OCI-M2 (cell line): ENCODE data around the gene ZNF708.
"Not testable (repeated sequence)": the region's sequence is repeated elsewhere in the genome, so short reads cannot be mapped to it uniquely, and the experiment has no call there.

Experiments
- DNase-seq: peaks from one replicate; lab custom pipeline; 2025; ENCODE audit not compliant: unreplicated experiment; lab: John Stamatoyannopoulos, UW

Gene ZNF708

GRCh38 chr19:21328885-21329605 lies at the start of gene ZNF708:
TSS of gene ZNF708 (minus strand) at chr19:21329410. CDS start at chr19:21329212, 198 bp downstream.
- DNase-seq: peak; percentile 67

DNA sequence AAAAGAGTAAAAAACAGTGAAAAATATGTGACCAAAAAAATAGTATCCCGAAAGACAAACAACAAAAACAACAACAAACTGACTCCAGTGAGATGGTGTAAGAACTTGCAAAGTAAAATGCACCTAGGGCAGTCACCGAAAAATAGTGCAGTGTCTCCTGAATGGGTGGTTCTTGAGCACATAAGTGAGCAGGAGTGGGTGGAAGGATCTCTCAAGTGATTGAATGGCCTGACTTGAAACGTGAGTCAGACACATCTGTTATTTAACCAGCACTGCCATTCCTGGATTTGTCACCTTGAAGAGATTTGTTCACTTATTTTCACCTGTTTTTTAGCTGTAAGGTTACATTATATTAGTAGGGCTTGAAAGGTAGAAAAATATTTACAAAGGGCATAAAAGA lies 33.1 kb upstream of the ZNF708 start:
- no peak for DNase-seq

DNA sequence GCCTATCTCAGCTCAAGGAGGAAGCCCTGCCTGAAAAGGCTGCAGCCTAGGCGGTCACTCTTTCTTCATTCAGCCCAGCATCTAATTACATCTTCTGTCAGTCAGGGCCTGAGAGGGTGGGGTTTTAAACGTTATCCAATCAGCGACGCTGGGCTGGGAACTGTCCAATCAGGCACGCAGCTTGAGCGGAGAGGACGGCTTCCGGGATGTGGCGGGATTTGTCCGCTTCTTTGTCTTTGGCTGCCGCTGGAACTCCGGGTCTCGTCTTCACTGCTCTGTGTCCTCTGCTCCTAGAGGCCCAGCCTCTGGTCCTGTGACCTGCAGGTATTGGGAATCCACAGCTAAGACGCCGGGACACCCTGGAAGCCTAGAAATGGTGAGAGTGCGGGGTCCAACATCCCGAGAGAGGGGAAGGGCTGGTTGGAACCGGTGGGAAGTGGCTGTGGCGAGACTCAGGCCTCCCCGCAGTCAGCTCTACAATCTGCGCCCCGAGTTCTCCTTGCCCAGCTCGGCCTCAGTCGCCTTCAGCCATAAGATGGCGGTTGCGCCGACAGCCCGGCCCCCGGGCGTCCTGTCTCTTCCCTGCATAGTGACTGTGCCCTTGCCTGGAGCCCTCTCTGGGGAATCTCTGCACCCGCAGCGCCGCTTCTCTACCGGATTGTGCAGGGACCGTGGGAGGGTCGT lies 29.7 kb upstream of the ZNF708 start, which contains the start of gene ZNF738:
TSS of gene ZNF738 (plus strand) at position 233 of the 684 bp plus-strand sequence. CDS start at position 374, 141 bp downstream.
- peak; percentile 63 for DNase-seq

DNA sequence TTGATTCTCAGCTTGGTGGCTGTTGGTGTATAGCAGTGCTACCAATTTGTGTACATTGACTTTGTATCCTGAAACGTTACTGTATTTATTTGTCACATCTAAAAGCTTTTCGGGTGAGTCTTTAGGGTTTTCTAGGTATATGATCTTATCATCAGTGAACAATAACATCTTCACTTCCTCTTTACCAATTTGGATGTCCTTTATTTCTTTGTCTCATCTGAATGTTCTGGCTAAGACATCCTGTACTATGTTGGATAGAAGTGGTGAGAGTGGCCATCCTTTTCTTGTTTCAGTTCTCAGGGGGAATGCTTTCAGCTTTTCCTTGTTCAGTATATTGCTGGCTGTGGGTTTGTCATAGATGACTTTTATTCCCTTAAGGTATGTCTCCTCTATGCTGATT lies 23.6 kb upstream of the ZNF708 start:
- no peak for DNase-seq

DNA sequence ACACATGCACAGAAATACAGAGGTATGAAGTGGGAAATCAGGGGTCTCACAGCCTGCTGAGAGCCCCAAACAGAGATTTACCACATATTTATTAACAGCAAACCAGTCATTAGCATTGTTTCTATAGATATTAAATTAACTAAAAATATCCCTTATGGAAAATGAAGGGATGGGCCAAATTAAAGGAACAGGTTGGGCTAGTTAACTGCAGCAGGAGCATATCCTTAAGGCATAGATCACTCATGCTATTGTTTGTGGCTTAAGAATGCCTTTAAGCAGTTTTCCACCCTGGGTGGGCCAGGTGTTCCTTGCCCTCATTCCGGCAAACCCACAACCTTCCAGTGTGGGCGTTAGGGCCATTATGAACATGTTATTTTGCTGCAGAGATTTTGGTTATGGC lies 15.6 kb upstream of the ZNF708 start:
- DNase-seq: not testable (repeated sequence)

DNA sequence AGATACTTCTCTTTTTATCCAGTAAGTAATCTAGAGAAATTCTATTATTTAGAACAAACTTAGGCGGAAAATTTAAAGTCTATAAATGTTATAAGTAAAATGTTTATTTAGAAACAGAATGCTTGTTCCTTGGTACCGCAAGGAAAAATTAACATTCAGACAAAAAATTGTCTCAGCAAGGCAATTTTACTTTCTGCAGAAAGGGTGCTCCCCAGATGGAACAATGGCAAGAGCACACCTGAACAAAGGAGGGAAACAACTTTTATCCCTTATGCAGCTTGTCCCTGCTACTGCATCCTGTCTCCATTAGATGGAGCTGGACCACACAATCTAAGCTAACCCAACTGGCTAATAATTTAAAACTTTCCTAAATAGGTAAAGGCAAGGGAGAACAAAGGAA lies 6.5 kb upstream of the ZNF708 start:
- no peak for DNase-seq

DNA sequence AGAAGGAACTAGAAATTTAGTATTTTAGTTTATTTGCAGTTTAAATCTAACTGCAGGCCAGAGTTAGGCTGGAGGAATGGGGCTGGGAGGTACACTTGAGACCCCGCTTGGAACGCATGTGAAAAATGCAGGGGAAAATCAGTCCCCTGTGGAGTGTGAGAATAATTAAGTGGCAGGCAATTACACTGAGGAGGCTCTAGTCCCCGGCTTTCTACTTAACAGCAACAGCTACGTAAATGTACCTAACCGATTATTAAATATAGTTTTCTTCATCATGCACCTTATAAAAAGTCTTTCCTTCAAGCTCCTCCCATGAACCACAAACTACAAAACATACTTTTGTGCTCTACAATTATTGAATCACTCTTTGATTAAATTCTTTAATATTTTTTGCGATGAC lies 804 bp downstream of the ZNF708 start:
- no peak for DNase-seq

DNA sequence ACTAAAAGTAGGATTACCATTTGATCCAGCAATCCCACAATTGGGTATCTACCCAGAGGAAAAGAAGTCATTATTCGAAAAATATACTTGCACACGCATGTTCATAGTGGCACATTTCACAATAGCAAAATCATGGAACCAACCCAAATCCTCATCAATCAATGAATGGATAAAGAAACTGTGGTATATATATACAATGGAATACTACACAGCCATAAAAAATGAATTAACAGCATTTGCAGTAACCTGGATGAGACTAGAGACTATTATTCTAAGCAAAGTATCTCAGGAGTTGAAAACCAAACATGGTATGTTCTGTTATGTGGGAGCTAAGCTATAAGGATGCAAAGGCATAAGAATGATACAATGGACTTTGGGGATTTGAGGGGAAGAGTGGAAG lies 3.0 kb downstream of the ZNF708 start:
- no peak for DNase-seq

- no peak for DNase-seq
These were observed 6.2 kb downstream of the ZNF708 start for GRCh38 chr19:21323000-21323399.

DNA sequence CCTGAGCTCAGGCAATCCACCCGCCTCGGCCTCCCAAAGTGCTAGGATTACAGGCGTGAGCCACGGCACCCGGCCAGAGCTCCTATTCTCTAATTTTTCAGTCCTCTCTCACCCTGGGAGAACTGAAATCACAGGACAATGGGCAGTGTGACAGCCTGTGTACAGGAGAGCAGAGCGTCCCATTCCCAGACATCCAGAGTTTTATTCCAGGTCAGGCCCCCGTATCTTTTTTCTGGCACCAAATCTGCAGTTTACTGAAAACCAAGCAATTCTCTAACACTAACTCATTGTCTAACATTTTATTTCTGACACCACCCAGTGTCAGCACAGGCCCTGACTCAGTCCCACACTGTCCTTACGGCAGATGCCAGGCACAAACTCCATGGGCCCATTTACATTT lies 6.7 kb downstream of the ZNF708 start:
- DNase-seq: no peak

GRCh38 chr19:21321996-21322395 lies 7.2 kb downstream of the ZNF708 start:
- no peak for DNase-seq

DNA sequence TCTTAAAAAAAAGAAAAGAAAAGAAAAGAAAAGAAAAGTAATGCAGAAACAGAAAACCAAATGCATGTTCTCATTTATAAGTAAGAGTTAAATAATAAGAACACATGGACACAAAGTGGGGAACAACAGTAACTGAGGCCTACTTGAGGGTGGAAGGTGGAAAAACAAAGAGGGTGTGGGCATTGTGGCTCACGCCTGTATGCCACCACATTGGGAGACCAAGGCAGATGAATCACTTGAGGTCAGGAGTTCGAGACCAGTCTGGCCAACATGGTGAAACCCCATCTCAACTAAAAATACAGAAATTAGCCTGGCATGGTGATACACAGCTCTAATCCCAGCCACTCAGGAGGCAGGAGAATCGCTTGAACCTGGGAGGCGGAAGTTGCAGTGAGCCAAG lies 8.1 kb downstream of the ZNF708 start:
- DNase-seq: no peak

DNA sequence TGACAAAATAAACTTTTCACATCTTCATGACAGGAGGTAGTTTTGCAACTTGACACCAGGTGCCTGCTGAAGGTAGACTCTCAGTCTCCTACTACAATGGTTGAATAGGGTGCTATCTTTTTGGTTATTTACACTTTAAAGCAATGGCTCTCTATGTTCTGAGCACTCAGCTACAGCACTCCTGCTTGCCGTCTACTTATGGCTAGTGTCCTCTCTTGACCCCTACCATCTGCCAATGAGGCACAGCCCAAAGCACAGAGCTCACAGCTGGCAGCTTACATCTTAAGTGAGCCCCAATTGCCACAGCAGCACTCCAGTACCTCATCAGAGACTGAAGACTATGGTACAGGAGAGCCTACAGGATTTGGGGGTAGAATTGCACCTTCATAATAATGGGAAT lies 11.4 kb downstream of the ZNF708 start:
- DNase-seq: no peak

- no peak for DNase-seq
These were observed 14.5 kb downstream of the ZNF708 start for GRCh38 chr19:21314676-21315075.

DNA sequence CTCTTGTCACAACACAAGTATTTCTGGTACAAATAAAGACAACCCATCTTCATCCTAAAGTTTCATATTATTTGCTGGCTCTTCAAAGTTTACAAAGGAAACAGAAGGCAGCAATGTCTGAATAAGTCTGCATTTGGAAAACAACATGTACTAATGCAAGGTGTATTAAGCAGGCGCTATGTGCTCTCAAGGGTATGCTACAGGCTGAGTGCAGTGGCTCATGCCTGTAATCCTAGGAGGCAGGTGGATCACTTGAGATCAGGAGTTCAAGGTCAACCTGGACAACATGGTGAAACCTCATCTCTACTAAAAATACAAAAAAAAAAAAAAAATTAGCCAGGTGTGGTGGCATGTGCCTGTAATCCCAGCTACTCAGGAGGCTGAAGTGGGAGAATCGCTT lies 16.4 kb downstream of the ZNF708 start:
- not testable (repeated sequence) for DNase-seq

DNA sequence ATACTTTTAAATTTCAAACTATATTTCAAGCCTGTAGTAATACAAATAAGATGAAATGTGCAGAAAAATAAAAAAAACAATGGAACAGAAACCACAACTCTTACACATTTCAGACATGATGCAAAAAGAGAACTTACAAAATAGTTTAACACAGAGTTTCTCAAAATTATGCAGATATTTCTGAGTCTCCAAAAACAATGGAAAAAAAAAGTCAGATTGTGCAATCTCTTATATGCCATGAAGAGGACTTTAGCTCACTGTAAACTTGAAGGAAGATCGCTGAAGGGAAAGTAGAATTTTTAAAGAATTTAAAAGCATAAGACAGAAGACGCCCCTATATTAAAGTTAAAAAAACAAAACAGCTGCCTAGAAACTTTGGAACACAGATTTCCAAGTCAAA lies 20.4 kb downstream of the ZNF708 start:
- DNase-seq: no peak

DNA sequence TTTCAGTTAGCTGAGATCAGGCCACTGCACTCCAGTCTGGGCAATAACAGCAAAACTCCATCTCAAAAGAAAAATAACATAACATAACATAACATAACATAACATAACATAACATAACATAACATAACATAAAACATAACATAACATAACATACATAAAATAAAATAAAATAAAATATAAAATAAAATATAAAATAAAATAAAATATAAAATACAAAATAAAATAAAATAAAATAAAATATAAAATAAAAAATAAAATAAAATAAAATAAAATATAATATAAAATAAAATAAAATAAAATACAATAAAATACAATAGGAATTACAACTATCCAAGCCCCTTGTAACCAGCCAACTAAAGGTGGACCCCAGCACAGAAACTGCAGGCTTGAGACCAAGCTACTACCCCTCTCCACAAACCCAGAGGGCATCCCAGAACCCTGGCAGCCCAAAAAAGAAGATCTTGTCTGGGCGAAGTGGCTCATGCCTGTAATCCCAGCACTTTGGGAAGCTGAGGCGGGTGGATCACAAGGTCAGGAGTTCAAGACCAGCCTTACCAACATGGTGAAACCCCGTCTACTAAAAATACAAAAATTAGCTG lies 22.2 kb downstream of the ZNF708 start:
- DNase-seq: not testable (repeated sequence)

- DNase-seq: not testable (repeated sequence)
These were observed 35.4 kb downstream of the ZNF708 start for GRCh38 chr19:21293768-21294167.

GRCh38 chr19:21269813-21270212 lies 59.4 kb downstream of the ZNF708 start:
- DNase-seq: no peak

GRCh38 chr19:21264891-21265290 lies 64.3 kb downstream of the ZNF708 start:
- DNase-seq: no peak

GRCh38 chr19:21264416-21264815 lies 64.8 kb downstream of the ZNF708 start:
- no peak for DNase-seq

GRCh38 chr19:21260848-21261381 lies 68.3 kb downstream of the ZNF708 start:
- DNase-seq: not testable (repeated sequence)
